PC-3 (cell line): Measurements from ENCODE around the gene TMEM196. TPM values are rescaled to one million over a fixed set of nuclear protein-coding genes. Genes with fewer than 3 reads are reported as not detected.

Experiments
- ATAC-seq: fragments of 200-7000 bp; cut with Tn5 transposase; 2 replicates; pipeline ENCODE4 v1.9.1; 2020; ENCODE audit warnings: mild to moderate bottlenecking, moderate library complexity
- BruUV-seq: library from RNA; stranded (reverse); fragments of 400-500 nt; replicated peaks from 2 replicates; lab custom pipeline; 2021; lab: Mats Ljungman, UMichigan
- CTCF ChIA-PET: fragments of 300-600 bp; sonication (Branson Sonifier 250); formaldehyde crosslinking; loops from one replicate; lab custom pipeline; 2022; ENCODE audit warnings: antibody characterized with exemption; lab: Charles Lee
- POLR2A ChIA-PET: fragments of 300-600 bp; sonication (Branson Sonifier 250); formaldehyde crosslinking; loops from one replicate; lab custom pipeline; 2022; ENCODE audit warnings: antibody characterized with exemption; ENCODE audit not compliant: unreplicated experiment; lab: Charles Lee
- DNase-seq: peaks from one replicate; pipeline ENCODE4 v3.0.0-alpha.2; 2015
- H2AFZ ChIP-seq: fragments of 300-600 bp; sonication (generic); 2 replicates; pipeline ENCODE4 v1.6.0; 2016; ENCODE audit warnings: antibody characterized with exemption, low read length
- H3F3A ChIP-seq: fragments of 300-600 bp; sonication (generic); one replicate; pipeline ENCODE4 v1.6.0; 2017; ENCODE audit warnings: antibody characterized with exemption, low read length, control low read depth, mild to moderate bottlenecking; ENCODE audit not compliant: unreplicated experiment
- H3K27ac ChIP-seq: fragments of 300-600 bp; sonication (generic); 2 replicates; pipeline ENCODE4 v1.5.1; 2016; ENCODE audit warnings: mild to moderate bottlenecking, low read length
- H3K27me3 ChIP-seq: fragments of 300-600 bp; sonication (generic); 2 replicates; pipeline ENCODE4 v1.6.1; 2016; ENCODE audit warnings: low read length, mixed read lengths
- H3K36me3 ChIP-seq: fragments of 300-600 bp; sonication (generic); 2 replicates; pipeline ENCODE4 v1.6.1; 2016; ENCODE audit warnings: low read depth, mixed run types, low read length, mixed read lengths
- H3K4me1 ChIP-seq: fragments of 300-600 bp; sonication (generic); 2 replicates; pipeline ENCODE4 v1.5.1; 2016; ENCODE audit warnings: low read length; ENCODE audit not compliant: insufficient read depth
- H3K4me2 ChIP-seq: fragments of 300-600 bp; sonication (generic); 2 replicates; pipeline ENCODE4 v1.6.0; 2016; ENCODE audit warnings: low read length
- H3K4me3 ChIP-seq: fragments of 300-600 bp; sonication (generic); 2 replicates; pipeline ENCODE4 v1.5.1; 2016; ENCODE audit warnings: mild to moderate bottlenecking, low read length, mixed read lengths
- H3K79me2 ChIP-seq: fragments of 300-600 bp; sonication (generic); 2 replicates; pipeline ENCODE4 v1.6.1; 2017; ENCODE audit warnings: low read length, mixed read lengths
- H3K9ac ChIP-seq: fragments of 300-600 bp; sonication (generic); 2 replicates; pipeline ENCODE4 v1.6.0; 2016; ENCODE audit warnings: mild to moderate bottlenecking, low read length
- H3K9me2 ChIP-seq: fragments of 300-600 bp; sonication (generic); replicated peaks from 2 replicates; pipeline ENCODE4 v1.6.1; 2016; ENCODE audit warnings: mixed run types, low read length, mixed read lengths
- H3K9me3 ChIP-seq: fragments of 300-600 bp; sonication (generic); 2 replicates; pipeline ENCODE4 v1.6.1; 2016; ENCODE audit warnings: low read length, mixed read lengths
- H4K20me1 ChIP-seq: fragments of 300-600 bp; sonication (generic); 2 replicates; pipeline ENCODE4 v1.6.1; 2016; ENCODE audit warnings: low read length, mixed read lengths
- CTCF ChIP-seq: fragments of 300-600 bp; sonication (generic); conservative IDR thresholded peaks from 2 replicates; pipeline ENCODE4 v1.5.1; 2017; ENCODE audit warnings: antibody characterized with exemption, low read depth, mild to moderate bottlenecking, low read length
- EZH2 ChIP-seq: fragments of 300-600 bp; sonication (generic); IDR thresholded peaks from one replicate; pipeline ENCODE4 v1.6.1; 2017; ENCODE audit warnings: antibody characterized with exemption, mild to moderate bottlenecking, low read length; ENCODE audit not compliant: unreplicated experiment
- EZH2phosphoT487 ChIP-seq: fragments of 300-600 bp; sonication (generic); IDR thresholded peaks from 2 replicates; pipeline ENCODE4 v1.6.1; 2018; ENCODE audit warnings: mild to moderate bottlenecking, antibody characterized with exemption, low read length, borderline replicate concordance
- intact Hi-C: fragments of 100-400 bp; cut with micrococcal nuclease; formaldehyde crosslinking; loops from 2 replicates; pipeline ENCODE4 v1.9.0; 2023
- total RNA-seq: library from RNA; depleted of rRNA; stranded (reverse); fragments of >200 nt; gene quantifications from 2 replicates; pipeline ENCODE4 v1.2.3, GENCODE V29; 2014

Gene TMEM196
- total RNA-seq, 1 experiment from 2014 or later = not detected

GRCh38 chr7:19725770-19726169 is 47.6 kb downstream of the TMEM196 start:
- Histone ChIP-seq H3F3A (no peaks in the 10 kb centered on the region), H3K9ac (no peak overlapping the region), H2AFZ (no peak overlapping the region), H3K79me2 (no peaks in the 10 kb centered on the region), H3K4me3 (no peak overlapping the region), H3K4me2 (no peak overlapping the region), H3K36me3 (no peaks in the 10 kb centered on the region), H3K9me3 (no peaks in the 10 kb centered on the region), H4K20me1 (no peaks in the 10 kb centered on the region), H3K27ac (no peak overlapping the region), H3K27me3 (no peaks in the 10 kb centered on the region), H3K4me1 (no peaks in the 10 kb centered on the region), H3K9me2 (no peaks in the 10 kb centered on the region)
- CTCF ChIA-PET = interaction anchor here (0.6 to 1.3 kb wide), 4 partner anchors 12 to 927 kb away, joined by 3 to 7 read pairs (median 6); partner anchors contain the start of gene POLR1F
- DNase-seq (peak; percentile 39), ATAC-seq (peak; percentile 92)
- POLR2A ChIA-PET = no interaction called here
- intact Hi-C loops = loop anchor here (1.0 to 5.0 kb wide), 2 partner anchors 19 to 927 kb away; no protein-coding TSS in a partner anchor
- no peak for TF ChIP-seq CTCF
- no peak for TF ChIP-seq EZH2
- TF ChIP-seq EZH2phosphoT487 = no peak
- BruUV-seq = no TSS peak

- Histone ChIP-seq H3K9ac (no peak overlapping the region), H3K27me3 (no peaks in the 10 kb centered on the region), H3K4me1 (no peaks in the 10 kb centered on the region), H3K9me2 (no peaks in the 10 kb centered on the region), H3K27ac (no peak overlapping the region), H3K4me2 (no peak overlapping the region), H3K4me3 (no peak overlapping the region), H4K20me1 (no peaks in the 10 kb centered on the region), H2AFZ (no peak overlapping the region), H3K36me3 (no peaks in the 10 kb centered on the region), H3K79me2 (no peaks in the 10 kb centered on the region), H3F3A (no peaks in the 10 kb centered on the region), H3K9me3 (no peaks in the 10 kb centered on the region)
- TF ChIP-seq EZH2 = no peak
- TF ChIP-seq CTCF = no peak
- no peak for TF ChIP-seq EZH2phosphoT487
- intact Hi-C loops = loop anchor here (10.0 kb wide), 2 partner anchors 799 to 1119 kb away; no protein-coding TSS in a partner anchor
- ATAC-seq = no peak
- ChIA-PET POLR2A (no interaction called here), CTCF (interaction anchor here (0.6 kb wide), 1 partner anchor 937 kb away, joined by 3 read pairs; no protein-coding TSS in a partner anchor)
- BruUV-seq = no TSS peak
- DNase-seq = no peak
Observed at GRCh38 chr7:19715499-19715898, 57.9 kb downstream of the TMEM196 start.

GRCh38 chr7:19713676-19714075 is 59.7 kb downstream of the TMEM196 start:
- 0 out of 2 replicates have a peak, but pooled peaks have one; percentile 31 for ATAC-seq
- intact Hi-C loops = loop anchor here (1.0 to 10.0 kb wide), 9 partner anchors 33 to 1121 kb away; no protein-coding TSS in a partner anchor
- Histone ChIP-seq H4K20me1 (no peaks in the 10 kb centered on the region), H3F3A (no peaks in the 10 kb centered on the region), H3K27me3 (no peaks in the 10 kb centered on the region), H3K9me3 (no peaks in the 10 kb centered on the region), H3K27ac (no peak overlapping the region), H3K4me3 (no peak overlapping the region), H3K4me2 (peak overlapping the region; percentile 16), H3K4me1 (peaks cover 5% of the 10 kb centered on the region; the same call in 1 of the 2 replicates), H3K9ac (no peak overlapping the region), H3K36me3 (no peaks in the 10 kb centered on the region), H3K9me2 (no peaks in the 10 kb centered on the region), H2AFZ (no peak overlapping the region), H3K79me2 (peaks cover 2% of the 10 kb centered on the region)
- DNase-seq = peak; percentile 82
- TF ChIP-seq CTCF (peak; percentile 78), EZH2 (no peak)
- no TSS peak for BruUV-seq
- ChIA-PET CTCF (interaction anchor here (0.5 to 2.5 kb wide), 19 partner anchors 12 to 1713 kb away, joined by 3 to 75 read pairs (median 5); partner anchors contain the start of gene ITGB8), POLR2A (interaction anchor here (0.6 kb wide), 3 partner anchors 9 to 808 kb away, joined by 3 to 4 read pairs (median 3); no protein-coding TSS in a partner anchor)
